Nephron progenitor cell (in vitro differentiated cells): Measurements from ENCODE around the gene PSMA5.

ENCODE experiments used
- DNase-seq: peaks from one replicate; pipeline ENCODE4 v3.0.0; 2021
- H3K27ac Mint-ChIP-seq: 2 replicates; pipeline ENCODE4 v1.8.0; 2021; ENCODE audit warnings: mild to moderate bottlenecking, moderate library complexity, mixed read lengths
- H3K27me3 Mint-ChIP-seq: 2 replicates; pipeline ENCODE4 v1.8.0; 2021; ENCODE audit warnings: mild to moderate bottlenecking, low read depth, mixed read lengths; ENCODE audit not compliant: poor library complexity
- H3K36me3 Mint-ChIP-seq: 2 replicates; pipeline ENCODE4 v1.8.0; 2021; ENCODE audit warnings: low read depth, mixed read lengths
- H3K4me1 Mint-ChIP-seq: 2 replicates; pipeline ENCODE4 v1.8.0; 2021; ENCODE audit warnings: mixed read lengths
- H3K4me3 Mint-ChIP-seq: 2 replicates; pipeline ENCODE4 v1.8.0; 2021; ENCODE audit warnings: mild to moderate bottlenecking, moderate library complexity, mixed read lengths
- H3K9me3 Mint-ChIP-seq: 2 replicates; pipeline ENCODE4 v1.8.0; 2021; ENCODE audit warnings: mild to moderate bottlenecking, moderate library complexity, mixed read lengths
- CTCF ChIP-seq: fragments of 200-600 bp; sonication (generic); IDR thresholded peaks from 2 replicates; pipeline ENCODE4 v1.5.0; 2021; ENCODE audit warnings: antibody characterized with exemption

Gene PSMA5

GRCh38 chr1:109392037-109392787 lies 34.0 kb downstream of the PSMA5 start:
- no peaks in the 10 kb centered on the region for H3K9me3 Mint-ChIP-seq
- no peak for DNase-seq
- peaks cover 72% of the 10 kb centered on the region for H3K4me1 Mint-ChIP-seq
- peak overlapping the region; percentile 91 for H3K27ac Mint-ChIP-seq
- H3K27me3 Mint-ChIP-seq, result peaks cover 31% of the 10 kb centered on the region
- no peak overlapping the region for H3K4me3 Mint-ChIP-seq
- TF ChIP-seq CTCF, result no peak
- H3K36me3 Mint-ChIP-seq, result no peaks in the 10 kb centered on the region

- no peak overlapping the region for H3K27ac Mint-ChIP-seq
Observed at GRCh38 chr1:109391626-109392025, 34.6 kb downstream of the PSMA5 start.

GRCh38 chr1:109391157-109391556 lies 35.1 kb downstream of the PSMA5 start:
- Mint-ChIP-seq H3K9me3 (no peaks in the 10 kb centered on the region), H3K27me3 (peaks cover 20% of the 10 kb centered on the region), H3K36me3 (no peaks in the 10 kb centered on the region), H3K4me3 (no peak overlapping the region), H3K4me1 (peaks cover 62% of the 10 kb centered on the region), H3K27ac (no peak overlapping the region)
- DNase-seq, result no peak
- TF ChIP-seq CTCF, result no peak

More at GRCh38 chr1:109391626-109392025, 34.6 kb downstream of the PSMA5 start:
- DNase-seq, result no peak
- no peaks in the 10 kb centered on the region for H3K9me3 Mint-ChIP-seq
- H3K4me3 Mint-ChIP-seq, result no peak overlapping the region
- peaks cover 25% of the 10 kb centered on the region for H3K27me3 Mint-ChIP-seq
- H3K36me3 Mint-ChIP-seq, result no peaks in the 10 kb centered on the region
- TF ChIP-seq CTCF, result no peak
- peaks cover 67% of the 10 kb centered on the region for H3K4me1 Mint-ChIP-seq

GRCh38 chr1:109389638-109390341 lies 36.5 kb downstream of the PSMA5 start:
- Mint-ChIP-seq H3K36me3 (no peaks in the 10 kb centered on the region), H3K27me3 (peaks cover 6% of the 10 kb centered on the region), H3K9me3 (no peaks in the 10 kb centered on the region), H3K4me3 (no peak overlapping the region), H3K27ac (no peak overlapping the region), H3K4me1 (peaks cover 52% of the 10 kb centered on the region)
- DNase-seq, result no peak
- TF ChIP-seq CTCF, result no peak

- Mint-ChIP-seq H3K4me3 (no peak overlapping the region), H3K27me3 (peaks cover 6% of the 10 kb centered on the region), H3K27ac (no peak overlapping the region), H3K9me3 (peaks cover 6% of the 10 kb centered on the region), H3K4me1 (peaks cover 45% of the 10 kb centered on the region), H3K36me3 (peaks cover 5% of the 10 kb centered on the region)
- no peak for TF ChIP-seq CTCF
- no peak for DNase-seq
Observed at GRCh38 chr1:109388884-109389637, 37.2 kb downstream of the PSMA5 start.
